ENCODE measurements around the gene HSP90AA1. TPM values are rescaled to one million over a fixed set of nuclear protein-coding genes. Genes with fewer than 3 reads are reported as not detected.

HSP90AA1 gene
- total RNA-seq, 1 experiment from 2014 or later = 671 TPM

GRCh38 chr14:102085948-102086708 is 716 bp downstream of the HSP90AA1 start:
- peaks cover 14% of the 10 kb centered on the region for H3F3A ChIP-seq (ENCODE audit: low read length, unreplicated experiment)
- no peaks in the 10 kb centered on the region for H3K27me3 ChIP-seq (ENCODE audit: low read length)
- peaks cover 52% of the 10 kb centered on the region for H4K20me1 ChIP-seq (ENCODE audit: low read length)
- TF ChIP-seq CTCF (conservative IDR thresholded peaks at IDR 0.05; ENCODE audit: low read depth, low read length) (no peak), EZH2phosphoT487 (IDR thresholded peaks at IDR 0.05; ENCODE audit: borderline replicate concordance, low read length) (no peak), EZH2 (IDR thresholded peaks at IDR 0.05; ENCODE audit: low read length, unreplicated experiment) (no peak)
- intact Hi-C loops (cut with micrococcal nuclease) = no loop called here
- CTCF ChIA-PET = interaction anchor here (1.3 kb wide), 1 partner anchor 10 kb away, joined by 3 read pairs; no protein-coding TSS in a partner anchor
- H3K4me3 ChIP-seq (ENCODE audit: low read length) = peak overlapping the region; percentile 86
- ATAC-seq = peak; percentile 22
- peaks cover 62% of the 10 kb centered on the region for H3K79me2 ChIP-seq (ENCODE audit: low read length)
- H2AFZ ChIP-seq (ENCODE audit: low read length) = no peak overlapping the region
- H3K27ac ChIP-seq (ENCODE audit: low read length) = peak overlapping the region; percentile 71; the same call in 1 of the 2 replicates
- POLR2A ChIA-PET (ENCODE audit: unreplicated experiment) = interaction anchor here (0.6 kb wide), 2 partner anchors 49 to 120 kb away, joined by 3 read pairs; no protein-coding TSS in a partner anchor
- H3K4me1 ChIP-seq (ENCODE audit: insufficient read depth, low read length) = peaks cover 35% of the 10 kb centered on the region
- H3K9me3 ChIP-seq (ENCODE audit: low read length) = no peaks in the 10 kb centered on the region
- H3K36me3 ChIP-seq (ENCODE audit: low read depth, low read length) = peaks cover 52% of the 10 kb centered on the region
- H3K4me2 ChIP-seq (ENCODE audit: low read length) = peak overlapping the region; percentile 94
- peak; percentile 52 for DNase-seq
- H3K9ac ChIP-seq (ENCODE audit: low read length) = peak overlapping the region; percentile 91
- H3K9me2 ChIP-seq (replicated peaks; ENCODE audit: low read length) = no peaks in the 10 kb centered on the region
- TSS peak; percentile 49 for BruUV-seq (replicated peaks)

GRCh38 chr14:102085488-102085887 is 1.4 kb downstream of the HSP90AA1 start:
- POLR2A ChIA-PET (ENCODE audit: unreplicated experiment) = interaction anchor here (0.6 kb wide), 1 partner anchor 49 kb away, joined by 3 read pairs; no protein-coding TSS in a partner anchor
- peaks cover 58% of the 10 kb centered on the region for H3K36me3 ChIP-seq (ENCODE audit: low read depth, low read length)

More at GRCh38 chr14:102085488-102085887, 1.4 kb downstream of the HSP90AA1 start:
- peak overlapping the region; percentile 86 for H3K4me3 ChIP-seq (ENCODE audit: low read length)
- peaks cover 62% of the 10 kb centered on the region for H3K79me2 ChIP-seq (ENCODE audit: low read length)
- peak; percentile 15 for DNase-seq
- H3F3A ChIP-seq (ENCODE audit: low read length, unreplicated experiment) = peaks cover 20% of the 10 kb centered on the region
- ATAC-seq = no peak
- BruUV-seq (replicated peaks) = no TSS peak
- H2AFZ ChIP-seq (ENCODE audit: low read length) = no peak overlapping the region
- H4K20me1 ChIP-seq (ENCODE audit: low read length) = peaks cover 59% of the 10 kb centered on the region
- H3K4me2 ChIP-seq (ENCODE audit: low read length) = peak overlapping the region; percentile 94
- peak overlapping the region; percentile 91 for H3K9ac ChIP-seq (ENCODE audit: low read length)
- H3K27ac ChIP-seq (ENCODE audit: low read length) = no peak overlapping the region
- H3K4me1 ChIP-seq (ENCODE audit: insufficient read depth, low read length) = peaks cover 35% of the 10 kb centered on the region
- TF ChIP-seq EZH2phosphoT487 (IDR thresholded peaks at IDR 0.05; ENCODE audit: borderline replicate concordance, low read length) = no peak
- TF ChIP-seq EZH2 (IDR thresholded peaks at IDR 0.05; ENCODE audit: low read length, unreplicated experiment) = no peak
- TF ChIP-seq CTCF (conservative IDR thresholded peaks at IDR 0.05; ENCODE audit: low read depth, low read length) = no peak
- CTCF ChIA-PET = interaction anchor here (1.3 kb wide), 1 partner anchor 10 kb away, joined by 3 read pairs; no protein-coding TSS in a partner anchor
- intact Hi-C loops (cut with micrococcal nuclease) = no loop called here
- no peaks in the 10 kb centered on the region for H3K9me3 ChIP-seq (ENCODE audit: low read length)
- no peaks in the 10 kb centered on the region for H3K27me3 ChIP-seq (ENCODE audit: low read length)
- H3K9me2 ChIP-seq (replicated peaks; ENCODE audit: low read length) = no peaks in the 10 kb centered on the region
